ENCODE data around the gene GAS7. TPM values are rescaled to one million over a fixed set of nuclear protein-coding genes. Genes with fewer than 3 reads are reported as not detected.

Gene GAS7
- total RNA-seq, 1 experiment from 2014 or later, result 4.1 TPM

DNA sequence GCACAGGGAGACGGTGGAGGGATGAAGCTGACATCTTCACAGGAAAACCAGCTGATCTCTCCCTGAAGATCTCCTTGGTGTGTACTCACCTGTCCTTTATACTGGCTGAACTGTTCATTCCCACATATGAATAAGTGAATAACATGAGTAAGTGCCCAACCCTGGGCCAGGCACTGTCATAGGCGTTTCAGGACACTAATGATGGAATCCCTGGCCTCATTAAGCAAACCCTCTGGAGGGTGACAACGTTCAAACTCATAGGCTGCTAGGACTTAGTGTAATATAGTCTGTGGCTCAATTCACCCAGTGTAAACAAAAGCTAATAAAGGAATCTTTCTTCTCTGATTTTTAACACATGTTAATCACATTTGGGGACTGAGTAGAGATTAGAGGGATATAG lies 24.5 kb downstream of the GAS7 start:
- ATAC-seq (no peak), DNase-seq (ENCODE audit: low read depth, low spot score) (no peak)
- Histone ChIP-seq H3K4me3 (replicated peaks in 1 of 2; ENCODE audit: low read depth in 1 of 2, low read length in 2 of 2) (no peak overlapping the region), H3K27ac (ENCODE audit: low read depth, low read length) (no peak overlapping the region), H4K20me1 (ENCODE audit: insufficient read depth) (no peaks in the 10 kb centered on the region), H3K9me2 (ENCODE audit: insufficient read depth) (no peaks in the 10 kb centered on the region), H3K27me3 (ENCODE audit: insufficient read depth, low read length) (peaks cover 9% of the 10 kb centered on the region; the same call in 1 of the 2 replicates), H3K79me2 (ENCODE audit: insufficient read depth, low read length) (no peaks in the 10 kb centered on the region), H3K9ac (ENCODE audit: low read length) (no peak overlapping the region), H3K4me1 (ENCODE audit: control insufficient read depth in 1 of 2, insufficient read depth in 2 of 2, low read length in 2 of 2) (peaks cover 0 to 8% of the 10 kb centered on the region in 2 experiments; a peak in 2 of 4 replicates), H3K36me3 (ENCODE audit: control insufficient read depth in 1 of 2, insufficient read depth in 2 of 2, low read length in 2 of 2) (no peaks in the 10 kb centered on the region), H2AFZ (ENCODE audit: low read depth, low read length, poor library complexity, severe bottlenecking) (no peak overlapping the region), H3K9me3 (ENCODE audit: control insufficient read depth in 1 of 2, insufficient read depth in 1 of 2, low read depth in 1 of 2, low read length in 2 of 2) (no peaks in the 10 kb centered on the region), H3K4me2 (ENCODE audit: low read length) (no peak overlapping the region)
- BruUV-seq (replicated peaks), result no TSS peak
- intact Hi-C loops (cut with micrococcal nuclease), result no loop called here
- ChIA-PET RAD21 (ENCODE audit: low non-redundant PET in 1 of 2, low total read pairs in 2 of 2, uncharacterized antibody in 2 of 2, unreplicated experiment in 2 of 2) (no interaction called here), POLR2A (no interaction called here), CTCF (no interaction called here)
- TF ChIP-seq CTCF (IDR thresholded peaks at IDR 0.05 in 2 of 3, conservative IDR thresholded peaks at IDR 0.05 in 1 of 3; ENCODE audit: borderline replicate concordance in 1 of 3, insufficient read depth in 1 of 3, low read depth in 2 of 3, low read length in 2 of 3) (no peak), ZNF274 (IDR thresholded peaks at IDR 0.05; ENCODE audit: low read depth, low read length) (no peak), CEBPB (IDR thresholded peaks at IDR 0.05; ENCODE audit: low read depth) (no peak), POLR2AphosphoS5 (IDR thresholded peaks at IDR 0.05; ENCODE audit: low read depth, low read length) (no peak), JUND (IDR thresholded peaks at IDR 0.05) (no peak), FOSL1 (IDR thresholded peaks at IDR 0.05; ENCODE audit: low read depth) (no peak), YY1 (IDR thresholded peaks at IDR 0.05; ENCODE audit: extremely low read depth, insufficient replicate concordance, low read depth, low read length) (no peak), ZFX (IDR thresholded peaks at IDR 0.05) (no peak), POLR2A (IDR thresholded peaks at IDR 0.05; ENCODE audit: borderline replicate concordance, extremely low read depth, insufficient read depth, insufficient read length) (no peak), EZH2 (IDR thresholded peaks at IDR 0.05) (no peak), SIN3A (IDR thresholded peaks at IDR 0.05; ENCODE audit: low read depth) (no peak), ELF1 (IDR thresholded peaks at IDR 0.05; ENCODE audit: borderline replicate concordance, low read depth) (no peak), ATF3 (IDR thresholded peaks at IDR 0.05) (no peak), EGR1 (IDR thresholded peaks at IDR 0.05; ENCODE audit: low read depth) (no peak), RAD21 (IDR thresholded peaks at IDR 0.05; ENCODE audit: low read depth) (no peak), EZH2phosphoT487 (IDR thresholded peaks at IDR 0.05; ENCODE audit: borderline replicate concordance) (no peak)
- TF ChIP-seq, protein P1, sequence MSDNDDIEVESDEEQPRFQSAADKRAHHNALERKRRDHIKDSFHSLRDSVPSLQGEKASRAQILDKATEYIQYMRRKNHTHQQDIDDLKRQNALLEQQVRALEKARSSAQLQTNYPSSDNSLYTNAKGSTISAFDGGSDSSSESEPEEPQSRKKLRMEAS (IDR thresholded peaks at IDR 0.05), result no peak

Measured in HCT116 (cell line).